Mononuclear cell (primary cell): ENCODE data around the gene WDR41. TPM values are rescaled to one million over a fixed set of nuclear protein-coding genes. Genes with fewer than 3 reads are reported as not detected.
"Not testable (repeated sequence)": the region's sequence is repeated elsewhere in the genome, so short reads cannot be mapped to it uniquely, and the experiment has no call there.

Experiments
- H3K27me3 ChIP-seq: 2 replicates; pipeline ENCODE4 v1.6.0; 2011; ENCODE audit warnings: low read length, control low read depth; ENCODE audit not compliant: insufficient read depth
- H3K4me1 ChIP-seq: 2 replicates; pipeline ENCODE4 v1.5.1; 2011; ENCODE audit warnings: mild to moderate bottlenecking, low read length, control low read depth; ENCODE audit not compliant: insufficient read depth
- H3K4me3 ChIP-seq: 2 replicates; pipeline ENCODE4 v1.5.1; 2011; ENCODE audit warnings: mild to moderate bottlenecking, low read length, moderate library complexity
- H3K9me3 ChIP-seq: 2 replicates; pipeline ENCODE4 v1.5.1; 2011; ENCODE audit warnings: low read depth, mild to moderate bottlenecking, control low read depth, low read length
- total RNA-seq: library from RNA; depleted of rRNA; stranded (reverse); fragments of >200 nt; gene quantifications from one replicate; pipeline ENCODE4 v1.2.3, GENCODE V29; 2012

The WDR41 gene
- total RNA-seq: 30.0 TPM

GRCh38 chr5:77491783-77492652 is at the start of gene WDR41:
WDR41 (minus strand) TSS chr5:77492316; CDS start chr5:77492220, 96 bp downstream.
- peaks cover 9% of the 10 kb centered on the region for H3K4me1 ChIP-seq
- H3K4me3 ChIP-seq: peak within 1 kb of the TSS; percentile 88
- peaks cover 10% of the 10 kb centered on the region for H3K27me3 ChIP-seq
- no peaks in the 10 kb centered on the region for H3K9me3 ChIP-seq

GRCh38 chr5:77531297-77531696 is 39.2 kb upstream of the WDR41 start:
- Histone ChIP-seq H3K4me1 (no peaks in the 10 kb centered on the region), H3K9me3 (no peaks in the 10 kb centered on the region), H3K27me3 (peaks cover 28% of the 10 kb centered on the region), H3K4me3 (no peak overlapping the region)

- no peaks in the 10 kb centered on the region for H3K4me1 ChIP-seq
- no peaks in the 10 kb centered on the region for H3K9me3 ChIP-seq
- no peaks in the 10 kb centered on the region for H3K27me3 ChIP-seq
- H3K4me3 ChIP-seq: no peak overlapping the region
These were observed 26.2 kb upstream of the WDR41 start for GRCh38 chr5:77518304-77518703.

- no peaks in the 10 kb centered on the region for H3K9me3 ChIP-seq
- H3K4me1 ChIP-seq: no peaks in the 10 kb centered on the region
- no peaks in the 10 kb centered on the region for H3K27me3 ChIP-seq
These were observed 22.3 kb upstream of the WDR41 start for GRCh38 chr5:77514457-77514856.

GRCh38 chr5:77513321-77513720 is 21.2 kb upstream of the WDR41 start:
- Histone ChIP-seq H3K9me3 (no peaks in the 10 kb centered on the region), H3K27me3 (no peaks in the 10 kb centered on the region), H3K4me3 (no peak overlapping the region), H3K4me1 (no peaks in the 10 kb centered on the region)

More at GRCh38 chr5:77514457-77514856, 22.3 kb upstream of the WDR41 start:
- no peak overlapping the region for H3K4me3 ChIP-seq

- H3K9me3 ChIP-seq, H3K4me3 ChIP-seq, H3K4me1 ChIP-seq, H3K27me3 ChIP-seq: not testable (repeated sequence)
These were observed 9.0 kb upstream of the WDR41 start for GRCh38 chr5:77501132-77501531.

DNA sequence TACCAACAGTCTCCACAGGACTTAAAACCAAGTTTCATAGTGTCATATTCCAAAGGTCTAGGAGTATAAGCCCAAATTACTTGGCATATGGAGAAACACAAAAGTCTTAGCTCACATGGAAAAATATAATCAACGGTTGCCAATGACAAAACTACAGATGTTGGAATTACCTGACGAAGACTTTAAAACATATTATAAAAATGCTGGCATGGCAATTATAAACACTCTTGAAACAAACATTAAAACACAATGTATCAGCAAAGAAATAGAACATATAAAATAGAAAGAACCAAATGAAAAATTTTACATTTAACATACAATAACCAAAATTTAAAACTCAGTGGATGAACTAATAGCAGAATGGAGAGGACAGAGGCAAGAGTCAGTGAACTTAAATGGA is 7.9 kb upstream of the WDR41 start:
- Histone ChIP-seq H3K27me3 (peaks cover 6% of the 10 kb centered on the region), H3K4me3 (no peak overlapping the region), H3K4me1 (no peaks in the 10 kb centered on the region), H3K9me3 (no peaks in the 10 kb centered on the region)

- H3K4me1 ChIP-seq: no peaks in the 10 kb centered on the region
- peaks cover 10% of the 10 kb centered on the region for H3K27me3 ChIP-seq
- H3K9me3 ChIP-seq: no peaks in the 10 kb centered on the region
- no peak overlapping the region for H3K4me3 ChIP-seq
These were observed 7.3 kb upstream of the WDR41 start for GRCh38 chr5:77499441-77499840.

GRCh38 chr5:77498952-77499351 is 6.8 kb upstream of the WDR41 start:
- Histone ChIP-seq H3K4me1 (no peaks in the 10 kb centered on the region), H3K9me3 (no peaks in the 10 kb centered on the region), H3K27me3 (peaks cover 10% of the 10 kb centered on the region), H3K4me3 (no peak overlapping the region)

DNA sequence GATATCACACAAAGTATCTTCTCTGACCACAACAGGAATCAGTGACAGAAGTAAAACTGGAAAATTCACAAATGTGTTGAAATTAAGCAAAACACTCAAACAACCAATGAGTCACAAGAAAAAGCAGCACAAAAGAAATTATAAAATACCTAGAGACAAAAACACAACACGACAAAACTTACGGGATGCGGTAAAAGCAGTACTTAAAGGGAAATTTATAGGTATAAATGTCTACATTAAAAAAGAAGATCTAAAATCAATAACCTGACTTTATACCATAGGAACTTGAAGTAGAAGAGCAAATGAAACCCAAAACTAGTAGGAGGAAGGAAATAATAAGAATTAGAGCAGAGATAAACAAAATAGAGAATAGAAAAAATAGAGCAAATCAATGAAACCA is 2.8 kb upstream of the WDR41 start:
- peaks cover 10% of the 10 kb centered on the region for H3K27me3 ChIP-seq
- H3K4me1 ChIP-seq: peaks cover 8% of the 10 kb centered on the region
- H3K4me3 ChIP-seq: no peak overlapping the region
- no peaks in the 10 kb centered on the region for H3K9me3 ChIP-seq

DNA sequence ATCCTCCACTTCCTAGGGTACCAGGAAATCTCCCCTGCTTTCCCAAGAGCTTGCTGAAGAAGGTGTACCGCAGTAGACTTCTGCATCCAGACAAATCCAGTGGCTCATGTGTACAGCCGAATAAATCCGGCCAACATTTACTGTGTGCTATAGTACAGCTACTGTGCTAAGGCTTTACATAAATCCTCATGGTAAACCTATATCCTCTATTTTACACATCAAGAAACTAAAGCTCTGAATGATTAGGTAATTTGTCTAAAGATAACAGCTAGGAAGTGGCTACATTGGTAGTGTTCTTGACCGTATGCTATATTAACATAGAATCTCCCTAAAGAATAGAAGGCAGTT is 511 bp upstream of the WDR41 start:
- Histone ChIP-seq H3K4me1 (peaks cover 9% of the 10 kb centered on the region), H3K4me3 (peak overlapping the region; percentile 88), H3K27me3 (peaks cover 10% of the 10 kb centered on the region), H3K9me3 (no peaks in the 10 kb centered on the region)

- not testable (repeated sequence) for H3K9me3 ChIP-seq, H3K4me1 ChIP-seq, H3K27me3 ChIP-seq
- H3K4me3 ChIP-seq: peak overlapping the region; percentile 88
These were observed 1.3 kb downstream of the WDR41 start for GRCh38 chr5:77490741-77491344.

DNA sequence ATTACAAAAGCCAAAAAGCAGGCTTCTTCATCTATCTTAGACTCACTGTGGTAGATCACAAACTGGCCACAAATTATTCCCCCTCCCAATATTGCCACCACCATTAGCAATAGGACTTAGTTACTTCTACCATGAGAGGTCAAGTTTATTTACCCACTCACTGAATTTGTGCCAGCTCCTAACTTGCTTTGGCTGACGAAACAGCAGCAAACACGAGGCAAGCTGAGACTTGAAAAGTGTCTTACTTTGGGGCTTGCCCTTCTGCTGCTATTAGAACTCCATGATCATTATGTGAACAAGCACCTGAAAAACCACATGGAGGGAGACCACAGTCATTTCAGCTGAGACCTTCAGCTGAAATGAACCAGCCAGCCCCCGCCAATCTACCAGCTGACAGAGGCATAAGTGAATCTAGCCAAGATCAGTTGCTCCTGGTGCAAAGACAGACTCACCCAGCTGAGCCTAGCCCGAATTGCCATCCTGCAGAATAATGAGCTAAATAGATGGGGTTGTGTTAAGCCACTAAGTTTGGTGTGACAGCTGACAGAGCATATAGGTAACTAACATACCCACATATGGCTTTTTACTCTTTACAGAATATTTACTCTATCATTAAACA is 5.7 kb downstream of the WDR41 start:
- no peak overlapping the region for H3K4me3 ChIP-seq
- peaks cover 12% of the 10 kb centered on the region for H3K4me1 ChIP-seq
- no peaks in the 10 kb centered on the region for H3K9me3 ChIP-seq
- H3K27me3 ChIP-seq: no peaks in the 10 kb centered on the region

GRCh38 chr5:77483682-77484081 is 8.4 kb downstream of the WDR41 start:
- H3K4me1 ChIP-seq: peaks cover 7% of the 10 kb centered on the region
- H3K27me3 ChIP-seq: no peaks in the 10 kb centered on the region

GRCh38 chr5:77475041-77475440 is 17.1 kb downstream of the WDR41 start:
- not testable (repeated sequence) for H3K4me3 ChIP-seq, H3K4me1 ChIP-seq, H3K9me3 ChIP-seq, H3K27me3 ChIP-seq

More at GRCh38 chr5:77483682-77484081, 8.4 kb downstream of the WDR41 start:
- no peaks in the 10 kb centered on the region for H3K9me3 ChIP-seq
- no peak overlapping the region for H3K4me3 ChIP-seq
